GM12878 (cell line): ENCODE results near the gene IFIT5.

Source experiments
- BRCA1 ChIP-seq: IDR thresholded peaks from 2 replicates; pipeline ENCODE4 v1.6.1; 2011; ENCODE audit warnings: low read depth, low read length, improper control_type of control experiment
- ESRRA ChIP-seq: IDR thresholded peaks from 2 replicates; pipeline ENCODE4 v1.6.1; 2012; ENCODE audit warnings: mild to moderate bottlenecking, low read length, improper control_type of control experiment
- POLR2A ChIP-seq: IDR thresholded peaks from 2 replicates; pipeline ENCODE4 v1.6.1; 2011; ENCODE audit warnings: low read depth, mild to moderate bottlenecking, low read length
- SMC3 ChIP-seq: IDR thresholded peaks from 2 replicates; pipeline ENCODE4 v1.6.1; 2011; ENCODE audit warnings: low read length, improper control_type of control experiment, borderline replicate concordance
- YY1 ChIP-seq: IDR thresholded peaks from 2 replicates; pipeline ENCODE4 v1.6.1; 2011; ENCODE audit warnings: low read depth, mild to moderate bottlenecking, low read length
- TF ChIP-seq, protein P1 (sequence below): fragments of 450-650 bp; formaldehyde crosslinking; IDR thresholded peaks from 2 replicates; pipeline ENCODE4 v1.5.0; 2022; ENCODE audit warnings: mild to moderate bottlenecking, missing genetic modification characterization

DNA sequence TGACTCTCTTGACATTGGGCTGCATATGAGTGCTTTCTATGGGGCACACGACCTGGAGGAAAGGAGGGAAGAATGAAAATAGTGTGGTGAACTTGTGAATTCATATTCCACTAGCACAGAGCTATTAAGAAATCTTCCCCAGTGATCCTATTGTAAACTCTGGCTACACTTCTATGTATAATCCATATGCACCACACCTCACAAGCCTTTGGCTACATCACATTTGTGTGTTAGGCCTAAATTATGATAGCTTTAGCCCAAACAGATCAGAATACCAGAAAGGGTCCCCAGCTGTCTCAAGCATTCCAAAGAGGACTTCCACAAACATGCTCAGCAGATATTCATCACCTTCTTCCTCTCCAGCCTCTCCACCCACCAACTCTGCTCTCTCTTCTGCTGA is 46.2 kb upstream of the IFIT5 start:
- no peak for TF ChIP-seq YY1
- no peak for TF ChIP-seq ESRRA
- TF ChIP-seq SMC3 = no peak
- TF ChIP-seq, protein P1, sequence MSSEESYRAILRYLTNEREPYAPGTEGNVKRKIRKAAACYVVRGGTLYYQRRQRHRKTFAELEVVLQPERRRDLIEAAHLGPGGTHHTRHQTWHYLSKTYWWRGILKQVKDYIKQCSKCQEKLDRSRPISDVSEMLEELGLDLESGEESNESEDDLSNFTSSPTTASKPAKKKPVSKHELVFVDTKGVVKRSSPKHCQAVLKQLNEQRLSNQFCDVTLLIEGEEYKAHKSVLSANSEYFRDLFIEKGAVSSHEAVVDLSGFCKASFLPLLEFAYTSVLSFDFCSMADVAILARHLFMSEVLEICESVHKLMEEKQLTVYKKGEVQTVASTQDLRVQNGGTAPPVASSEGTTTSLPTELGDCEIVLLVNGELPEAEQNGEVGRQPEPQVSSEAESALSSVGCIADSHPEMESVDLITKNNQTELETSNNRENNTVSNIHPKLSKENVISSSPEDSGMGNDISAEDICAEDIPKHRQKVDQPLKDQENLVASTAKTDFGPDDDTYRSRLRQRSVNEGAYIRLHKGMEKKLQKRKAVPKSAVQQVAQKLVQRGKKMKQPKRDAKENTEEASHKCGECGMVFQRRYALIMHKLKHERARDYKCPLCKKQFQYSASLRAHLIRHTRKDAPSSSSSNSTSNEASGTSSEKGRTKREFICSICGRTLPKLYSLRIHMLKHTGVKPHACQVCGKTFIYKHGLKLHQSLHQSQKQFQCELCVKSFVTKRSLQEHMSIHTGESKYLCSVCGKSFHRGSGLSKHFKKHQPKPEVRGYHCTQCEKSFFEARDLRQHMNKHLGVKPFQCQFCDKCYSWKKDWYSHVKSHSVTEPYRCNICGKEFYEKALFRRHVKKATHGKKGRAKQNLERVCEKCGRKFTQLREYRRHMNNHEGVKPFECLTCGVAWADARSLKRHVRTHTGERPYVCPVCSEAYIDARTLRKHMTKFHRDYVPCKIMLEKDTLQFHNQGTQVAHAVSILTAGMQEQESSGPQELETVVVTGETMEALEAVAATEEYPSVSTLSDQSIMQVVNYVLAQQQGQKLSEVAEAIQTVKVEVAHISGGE (CRISPR knock-in tag) = no peak
- no peak for TF ChIP-seq POLR2A
- no peak for TF ChIP-seq BRCA1
